HCT116 (cell line): ENCODE data around the gene GRIK3. TPM values are rescaled to one million over a fixed set of nuclear protein-coding genes. Genes with fewer than 3 reads are reported as not detected.

Experiments used
- ATAC-seq: fragments of 200-7000 bp; cut with Tn5 transposase; 2 replicates; pipeline ENCODE4 v1.9.1; 2020; ENCODE audit warnings: mild to moderate bottlenecking, moderate library complexity
- BruUV-seq: library from RNA; stranded (reverse); fragments of 400-500 nt; replicated peaks from 2 replicates; lab custom pipeline; 2021; lab: Mats Ljungman, UMichigan
- CTCF ChIA-PET: fragments of 300-600 bp; sonication (Branson Sonifier 250); formaldehyde crosslinking; loops from one replicate; lab custom pipeline; 2021; ENCODE audit warnings: antibody characterized with exemption; lab: Charles Lee
- POLR2A ChIA-PET: fragments of 300-600, 350-600 bp; sonication (Branson Sonifier 250); formaldehyde crosslinking; loops from one replicate; lab custom pipeline; 2021; ENCODE audit warnings: antibody characterized with exemption; lab: Charles Lee
- RAD21 ChIA-PET, 2 experiments: fragments of 300-600 bp; sonication (Branson Sonifier 250); formaldehyde crosslinking; loops; one replicate each; lab custom pipeline; 2023; ENCODE audit warnings: low total read pairs in 2 of 2; ENCODE audit not compliant: uncharacterized antibody in 2 of 2, unreplicated experiment in 2 of 2, low non-redundant PET in 1 of 2; lab: Charles Lee
- DNase-seq: peaks from one replicate; pipeline ENCODE4 v3.0.0-alpha.2; 2010; ENCODE audit warnings: low read depth, low spot score
- H2AFZ ChIP-seq: fragments of 200-600 bp; shearing (Covaris generic), sonication (generic); 2 replicates; pipeline ENCODE4 v1.6.1; 2017; ENCODE audit warnings: low read depth, mixed run types, mixed read lengths, antibody characterized with exemption, low read length; ENCODE audit not compliant: poor library complexity, severe bottlenecking
- H3K27ac ChIP-seq: 2 replicates; pipeline ENCODE4 v1.5.1; 2012; ENCODE audit warnings: low read depth, low read length
- H3K27me3 ChIP-seq: fragments of 200-600 bp; sonication (generic); 2 replicates; pipeline ENCODE4 v1.6.1; 2016; ENCODE audit warnings: mixed run types, low read length, mixed read lengths; ENCODE audit not compliant: insufficient read depth
- H3K36me3 ChIP-seq, 2 experiments: fragments of 200-500 bp in 1 of 2; fragments of 200-600 bp in 1 of 2; sonication (Bioruptor generic) in 1 of 2; sonication (generic) in 1 of 2; 2 replicates each; pipeline versions ENCODE4 v1.5.1 to v1.6.1; 2014 to 2016; ENCODE audit warnings: low read length in 2 of 2, inconsistent platforms in 1 of 2, mixed read lengths in 1 of 2, mixed run types in 1 of 2; ENCODE audit not compliant: insufficient read depth in 2 of 2, control insufficient read depth in 1 of 2
- H3K4me1 ChIP-seq, 2 experiments: fragments of 200-600 bp in 1 of 2; sonication (generic) in 1 of 2; 2 replicates each; pipeline versions ENCODE4 v1.5.1 to v1.6.1; 2012 to 2017; ENCODE audit warnings: low read length in 2 of 2, inconsistent platforms in 1 of 2, mild to moderate bottlenecking in 1 of 2, mixed read lengths in 1 of 2, mixed run types in 1 of 2, moderate library complexity in 1 of 2; ENCODE audit not compliant: insufficient read depth in 2 of 2, control insufficient read depth in 1 of 2
- H3K4me2 ChIP-seq: fragments of 200-600 bp; sonication (generic); 2 replicates; pipeline ENCODE4 v1.6.1; 2017; ENCODE audit warnings: mixed run types, low read length, mixed read lengths
- H3K4me3 ChIP-seq, 2 experiments: fragments of 200-600 bp in 1 of 2; sonication (generic) in 1 of 2; replicated peaks in 1 of 2; 2 replicates each; pipeline ENCODE4 v1.5.1; 2011 to 2016; ENCODE audit warnings: low read length in 2 of 2, control low read depth in 1 of 2, low read depth in 1 of 2, mild to moderate bottlenecking in 1 of 2, mixed read lengths in 1 of 2, mixed run types in 1 of 2
- H3K79me2 ChIP-seq: fragments of 200-600 bp; sonication (generic); 2 replicates; pipeline ENCODE4 v1.6.1; 2017; ENCODE audit warnings: mild to moderate bottlenecking, mixed run types, low read length, moderate library complexity, mixed read lengths; ENCODE audit not compliant: insufficient read depth
- H3K9ac ChIP-seq: fragments of 200-600 bp; sonication (generic); 2 replicates; pipeline ENCODE4 v1.6.1; 2016; ENCODE audit warnings: low read length, mixed read lengths
- H3K9me2 ChIP-seq: fragments of 200-600 bp; sonication (generic), shearing (Covaris generic); 2 replicates; pipeline ENCODE4 v1.6.1; 2017; ENCODE audit warnings: mixed run types, mild to moderate bottlenecking, moderate library complexity; ENCODE audit not compliant: insufficient read depth
- H3K9me3 ChIP-seq, 2 experiments: fragments of 200-500 bp in 1 of 2; fragments of 200-600 bp in 1 of 2; sonication (Bioruptor generic) in 1 of 2; sonication (generic) in 1 of 2; 2 replicates each; pipeline ENCODE4 v1.6.1; 2014 to 2017; ENCODE audit warnings: low read length in 2 of 2, mixed read lengths in 2 of 2, inconsistent platforms in 1 of 2, low read depth in 1 of 2, mild to moderate bottlenecking in 1 of 2, mixed run types in 1 of 2, moderate library complexity in 1 of 2; ENCODE audit not compliant: control insufficient read depth in 1 of 2, insufficient read depth in 1 of 2
- H4K20me1 ChIP-seq: fragments of 200-600 bp; sonication (generic), shearing (Covaris generic); 2 replicates; pipeline ENCODE4 v1.6.1; 2017; ENCODE audit warnings: mixed run types, mild to moderate bottlenecking, moderate library complexity; ENCODE audit not compliant: insufficient read depth
- CBX3 ChIP-seq: IDR thresholded peaks from 2 replicates; pipeline ENCODE4 v1.6.1; 2012; ENCODE audit warnings: low read depth
- CEBPB ChIP-seq: IDR thresholded peaks from 2 replicates; pipeline ENCODE4 v1.6.1; 2012; ENCODE audit warnings: low read depth
- EZH2 ChIP-seq: fragments of 200-600 bp; sonication (generic); IDR thresholded peaks from 2 replicates; pipeline ENCODE4 v1.6.1; 2017; ENCODE audit warnings: antibody characterized with exemption, mixed run types
- FOSL1 ChIP-seq: IDR thresholded peaks from 2 replicates; pipeline ENCODE4 v1.6.1; 2012; ENCODE audit warnings: low read depth
- POLR2AphosphoS5 ChIP-seq: IDR thresholded peaks from 2 replicates; pipeline ENCODE4 v1.6.1; 2011; ENCODE audit warnings: mild to moderate bottlenecking, low read depth, low read length, moderate library complexity
- RAD21 ChIP-seq: IDR thresholded peaks from 2 replicates; pipeline ENCODE4 v1.6.1; 2012; ENCODE audit warnings: low read depth, mild to moderate bottlenecking
- SIN3A ChIP-seq: IDR thresholded peaks from 2 replicates; pipeline ENCODE4 v1.6.1; 2012; ENCODE audit warnings: low read depth
- SP1 ChIP-seq: IDR thresholded peaks from 2 replicates; pipeline ENCODE4 v1.6.1; 2012; ENCODE audit warnings: low read depth
- SRF ChIP-seq: IDR thresholded peaks from 2 replicates; pipeline ENCODE4 v1.6.1; 2012; ENCODE audit warnings: low read depth
- TCF7L2 ChIP-seq: IDR thresholded peaks from 2 replicates; pipeline ENCODE4 v1.7.0; 2011; ENCODE audit warnings: borderline replicate concordance, inconsistent platforms; ENCODE audit not compliant: insufficient read depth, insufficient read length; ENCODE audit errors: extremely low read depth
- YY1 ChIP-seq: IDR thresholded peaks from 2 replicates; pipeline ENCODE4 v1.6.1; 2011; ENCODE audit warnings: low read length, low read depth, moderate library complexity, mild to moderate bottlenecking; ENCODE audit not compliant: insufficient replicate concordance; ENCODE audit errors: extremely low read depth
- ZFX ChIP-seq: fragments of 450-650 bp; IDR thresholded peaks from 2 replicates; pipeline ENCODE4 v1.6.1; 2017
- ZNF274 ChIP-seq: fragments of 200-500 bp; sonication (Bioruptor generic); IDR thresholded peaks from 2 replicates; pipeline ENCODE4 v1.6.1; 2014; ENCODE audit warnings: mild to moderate bottlenecking, low read depth, low read length, inconsistent platforms
- intact Hi-C: fragments of 100-400 bp; cut with micrococcal nuclease; formaldehyde crosslinking; loops from 2 replicates; pipeline ENCODE4 v1.10.0; 2022
- total RNA-seq: library from RNA; stranded (reverse); gene quantifications from one replicate; pipeline ENCODE4 v1.2.1, GENCODE V29; 2021; ENCODE audit not compliant: unreplicated experiment
- TF ChIP-seq, protein P1 (sequence below): IDR thresholded peaks from 2 replicates; pipeline ENCODE4 v1.6.1; 2012; ENCODE audit warnings: low read depth
- TF ChIP-seq, protein P2 (sequence below): IDR thresholded peaks from 2 replicates; pipeline ENCODE4 v1.6.1; 2012
- TF ChIP-seq, protein P3 (sequence below): IDR thresholded peaks from 2 replicates; pipeline ENCODE4 v1.6.1; 2011; ENCODE audit warnings: mild to moderate bottlenecking, low read length, moderate library complexity; ENCODE audit not compliant: insufficient replicate concordance; ENCODE audit errors: extremely low read depth

The GRIK3 gene
- total RNA-seq, 1 experiment from 2014 or later = not detected

DNA sequence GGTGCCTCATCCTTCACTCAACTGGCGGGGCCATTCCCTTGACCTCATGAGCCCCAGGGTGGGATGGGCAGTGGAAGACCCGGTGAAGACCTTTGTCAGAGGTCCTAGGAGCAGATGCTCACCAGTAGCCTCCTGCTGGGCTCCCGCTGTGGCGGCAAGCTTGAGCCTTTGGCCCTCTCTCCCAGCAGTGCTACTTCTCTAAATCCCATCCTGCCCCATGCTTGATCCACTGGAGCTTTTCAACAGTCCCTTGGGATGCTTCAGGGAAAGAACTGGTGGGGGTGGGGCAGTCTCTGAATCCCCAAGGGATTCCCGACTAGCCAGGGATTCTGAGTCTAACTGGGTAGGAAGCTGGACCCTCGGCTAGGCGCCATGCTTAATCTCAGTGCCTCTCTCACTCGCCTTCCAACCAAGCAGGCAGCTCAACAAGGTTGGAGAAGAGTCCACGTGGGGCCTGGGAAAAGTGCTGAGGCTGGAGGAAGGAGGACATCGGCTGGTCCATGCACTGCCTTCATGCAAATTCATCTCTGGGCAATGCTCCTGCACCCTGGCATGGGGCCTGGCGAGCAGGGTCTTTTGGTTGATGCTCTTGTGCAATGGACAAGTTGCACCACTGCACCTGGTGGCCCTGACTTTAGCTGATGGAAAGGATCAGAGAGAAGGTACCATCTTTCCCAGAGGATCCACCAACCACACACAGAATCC lies 190.3 kb downstream of the GRIK3 start:
- Histone ChIP-seq H3K9me2 (no peaks in the 10 kb centered on the region), H3K9ac (no peak overlapping the region), H3K36me3 (no peaks in the 10 kb centered on the region), H3K79me2 (no peaks in the 10 kb centered on the region), H3K4me2 (no peak overlapping the region), H3K27ac (no peak overlapping the region), H3K9me3 (no peaks in the 10 kb centered on the region), H3K4me3 (no peak overlapping the region), H3K27me3 (peaks cover 60% of the 10 kb centered on the region), H3K4me1 (no peaks in the 10 kb centered on the region), H2AFZ (no peak overlapping the region), H4K20me1 (no peaks in the 10 kb centered on the region)
- ATAC-seq (no peak), DNase-seq (no peak)
- intact Hi-C loops = no loop called here
- ChIA-PET POLR2A (no interaction called here), CTCF (no interaction called here), RAD21 (no interaction called here)
- TF ChIP-seq SP1 (no peak), CEBPB (no peak), YY1 (no peak), RAD21 (no peak), CBX3 (no peak), SRF (no peak), ZFX (no peak), TCF7L2 (no peak), SIN3A (no peak), EZH2 (no peak), ZNF274 (no peak), FOSL1 (no peak), POLR2AphosphoS5 (no peak)
- TF ChIP-seq, protein P1, sequence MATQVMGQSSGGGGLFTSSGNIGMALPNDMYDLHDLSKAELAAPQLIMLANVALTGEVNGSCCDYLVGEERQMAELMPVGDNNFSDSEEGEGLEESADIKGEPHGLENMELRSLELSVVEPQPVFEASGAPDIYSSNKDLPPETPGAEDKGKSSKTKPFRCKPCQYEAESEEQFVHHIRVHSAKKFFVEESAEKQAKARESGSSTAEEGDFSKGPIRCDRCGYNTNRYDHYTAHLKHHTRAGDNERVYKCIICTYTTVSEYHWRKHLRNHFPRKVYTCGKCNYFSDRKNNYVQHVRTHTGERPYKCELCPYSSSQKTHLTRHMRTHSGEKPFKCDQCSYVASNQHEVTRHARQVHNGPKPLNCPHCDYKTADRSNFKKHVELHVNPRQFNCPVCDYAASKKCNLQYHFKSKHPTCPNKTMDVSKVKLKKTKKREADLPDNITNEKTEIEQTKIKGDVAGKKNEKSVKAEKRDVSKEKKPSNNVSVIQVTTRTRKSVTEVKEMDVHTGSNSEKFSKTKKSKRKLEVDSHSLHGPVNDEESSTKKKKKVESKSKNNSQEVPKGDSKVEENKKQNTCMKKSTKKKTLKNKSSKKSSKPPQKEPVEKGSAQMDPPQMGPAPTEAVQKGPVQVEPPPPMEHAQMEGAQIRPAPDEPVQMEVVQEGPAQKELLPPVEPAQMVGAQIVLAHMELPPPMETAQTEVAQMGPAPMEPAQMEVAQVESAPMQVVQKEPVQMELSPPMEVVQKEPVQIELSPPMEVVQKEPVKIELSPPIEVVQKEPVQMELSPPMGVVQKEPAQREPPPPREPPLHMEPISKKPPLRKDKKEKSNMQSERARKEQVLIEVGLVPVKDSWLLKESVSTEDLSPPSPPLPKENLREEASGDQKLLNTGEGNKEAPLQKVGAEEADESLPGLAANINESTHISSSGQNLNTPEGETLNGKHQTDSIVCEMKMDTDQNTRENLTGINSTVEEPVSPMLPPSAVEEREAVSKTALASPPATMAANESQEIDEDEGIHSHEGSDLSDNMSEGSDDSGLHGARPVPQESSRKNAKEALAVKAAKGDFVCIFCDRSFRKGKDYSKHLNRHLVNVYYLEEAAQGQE = no peak
- TF ChIP-seq, protein P2, sequence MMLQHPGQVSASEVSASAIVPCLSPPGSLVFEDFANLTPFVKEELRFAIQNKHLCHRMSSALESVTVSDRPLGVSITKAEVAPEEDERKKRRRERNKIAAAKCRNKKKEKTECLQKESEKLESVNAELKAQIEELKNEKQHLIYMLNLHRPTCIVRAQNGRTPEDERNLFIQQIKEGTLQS = no peak
- TF ChIP-seq, protein P3, sequence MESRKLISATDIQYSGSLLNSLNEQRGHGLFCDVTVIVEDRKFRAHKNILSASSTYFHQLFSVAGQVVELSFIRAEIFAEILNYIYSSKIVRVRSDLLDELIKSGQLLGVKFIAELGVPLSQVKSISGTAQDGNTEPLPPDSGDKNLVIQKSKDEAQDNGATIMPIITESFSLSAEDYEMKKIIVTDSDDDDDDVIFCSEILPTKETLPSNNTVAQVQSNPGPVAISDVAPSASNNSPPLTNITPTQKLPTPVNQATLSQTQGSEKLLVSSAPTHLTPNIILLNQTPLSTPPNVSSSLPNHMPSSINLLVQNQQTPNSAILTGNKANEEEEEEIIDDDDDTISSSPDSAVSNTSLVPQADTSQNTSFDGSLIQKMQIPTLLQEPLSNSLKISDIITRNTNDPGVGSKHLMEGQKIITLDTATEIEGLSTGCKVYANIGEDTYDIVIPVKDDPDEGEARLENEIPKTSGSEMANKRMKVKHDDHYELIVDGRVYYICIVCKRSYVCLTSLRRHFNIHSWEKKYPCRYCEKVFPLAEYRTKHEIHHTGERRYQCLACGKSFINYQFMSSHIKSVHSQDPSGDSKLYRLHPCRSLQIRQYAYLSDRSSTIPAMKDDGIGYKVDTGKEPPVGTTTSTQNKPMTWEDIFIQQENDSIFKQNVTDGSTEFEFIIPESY = no peak
- BruUV-seq = no TSS peak
